ENCODE measurements around the gene CAPG. TPM values are rescaled to one million over a fixed set of nuclear protein-coding genes. Genes with fewer than 3 reads are reported as not detected.

The CAPG gene, protein sequence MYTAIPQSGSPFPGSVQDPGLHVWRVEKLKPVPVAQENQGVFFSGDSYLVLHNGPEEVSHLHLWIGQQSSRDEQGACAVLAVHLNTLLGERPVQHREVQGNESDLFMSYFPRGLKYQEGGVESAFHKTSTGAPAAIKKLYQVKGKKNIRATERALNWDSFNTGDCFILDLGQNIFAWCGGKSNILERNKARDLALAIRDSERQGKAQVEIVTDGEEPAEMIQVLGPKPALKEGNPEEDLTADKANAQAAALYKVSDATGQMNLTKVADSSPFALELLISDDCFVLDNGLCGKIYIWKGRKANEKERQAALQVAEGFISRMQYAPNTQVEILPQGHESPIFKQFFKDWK
- 10 to 100 TPM; 13.6 to 20.3 TPM for total RNA-seq
- long read RNA-seq, transcript CAPG-204 (10 exons, 1,151 nt) = major isoform, 5 of 11 reads
- long read RNA-seq, partial matches to known transcripts = 0 of 11 reads
- long read RNA-seq, other reads (novel, unspliced or antisense) = 2 of 11 reads

GRCh38 chr2:85409845-85410583, at the start of gene CAPG:
Gene CAPG, minus strand, starts transcription at chr2:85410366. Its CDS starts 8,221 bp downstream, at chr2:85402145.
- DNase-seq (peak; percentile 60), ATAC-seq (peak in 1 of 2 donors; percentile 45)
- intact Hi-C loops (cut with DNase I) = no loop called here

- intact Hi-C loops (cut with DNase I) = no loop called here
- DNase-seq (no peak), ATAC-seq (no peak)
Measured at GRCh38 chr2:85459771-85460170, 49.6 kb upstream of the CAPG start.

DNA sequence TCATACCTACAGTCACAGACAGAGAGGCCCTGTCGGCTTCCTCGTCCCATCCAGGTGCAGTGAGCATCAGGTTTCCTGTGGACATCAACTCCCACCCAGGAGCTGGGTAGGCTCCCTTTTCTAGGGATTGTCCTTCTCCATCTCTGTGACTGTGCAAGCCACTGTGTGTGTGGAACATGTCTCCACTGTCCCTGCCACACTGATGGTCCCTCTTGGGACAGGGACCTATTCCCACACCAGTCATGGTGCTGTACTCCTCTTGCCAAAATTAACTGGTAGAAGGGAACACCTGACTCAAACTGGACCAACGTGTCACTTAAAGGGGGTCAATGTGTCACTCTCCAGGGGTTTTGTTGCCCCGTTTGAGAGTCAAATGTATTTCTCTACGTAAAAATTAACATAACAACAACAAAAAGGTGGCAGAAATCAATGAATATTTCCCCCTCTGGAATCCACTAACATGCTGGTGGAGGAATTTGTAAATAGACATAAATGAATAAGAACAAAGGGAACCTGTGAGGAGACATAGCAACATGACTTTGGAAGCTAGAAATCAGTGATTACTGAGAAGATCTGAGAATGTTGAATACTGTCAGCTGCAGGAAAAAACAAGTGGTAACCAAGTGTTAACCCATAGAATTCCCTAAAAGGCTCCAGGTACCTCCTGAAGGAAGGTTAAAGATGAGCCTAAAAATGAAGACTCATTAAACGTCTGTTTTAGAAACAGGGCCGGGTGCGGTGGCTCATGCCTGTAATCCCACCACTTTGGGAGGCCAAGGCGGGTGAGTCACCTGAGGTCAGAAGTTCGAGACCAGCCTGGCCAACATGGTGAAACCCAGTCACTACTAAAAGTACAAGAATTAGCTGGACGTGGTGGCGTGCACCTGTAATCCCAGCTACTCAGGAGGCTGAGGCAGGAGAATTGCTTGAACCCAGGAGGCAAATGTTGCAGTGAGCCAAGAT, 48.7 kb upstream of the CAPG start:
- DNase-seq (no peak), ATAC-seq (no peak)
- intact Hi-C loops (cut with DNase I) = no loop called here

- intact Hi-C loops (cut with DNase I) = no loop called here
- peak; percentile 15 to 80 for ATAC-seq
- no peak for DNase-seq
Measured at GRCh38 chr2:85457877-85458316, 47.7 kb upstream of the CAPG start.

DNA sequence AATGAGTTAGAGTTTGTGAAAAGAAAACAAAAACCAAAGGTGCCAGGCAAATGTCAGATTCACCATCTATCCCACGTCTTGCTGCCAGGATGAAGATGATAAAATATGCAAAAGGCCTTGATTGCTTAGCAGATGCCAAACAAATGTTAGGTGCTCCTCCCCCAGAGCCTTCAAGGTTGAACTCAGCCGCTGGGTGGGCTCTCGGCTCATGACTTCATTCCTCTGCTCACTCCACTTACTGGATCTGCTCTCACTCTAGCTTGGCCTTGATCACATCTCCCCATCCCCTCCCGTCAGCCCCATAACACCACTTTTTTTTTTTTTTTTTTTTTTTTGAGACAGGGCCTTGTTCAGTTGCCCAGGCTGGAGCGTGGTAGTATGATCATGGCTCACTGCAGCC, 46.9 kb upstream of the CAPG start:
- DNase-seq (no peak), ATAC-seq (peak; percentile 44 to 67)
- intact Hi-C loops (cut with DNase I) = no loop called here

- no peak for DNase-seq
- intact Hi-C loops (cut with DNase I) = no loop called here
- ATAC-seq = no peak
Measured at GRCh38 chr2:85455552-85456090, 45.5 kb upstream of the CAPG start.

DNA sequence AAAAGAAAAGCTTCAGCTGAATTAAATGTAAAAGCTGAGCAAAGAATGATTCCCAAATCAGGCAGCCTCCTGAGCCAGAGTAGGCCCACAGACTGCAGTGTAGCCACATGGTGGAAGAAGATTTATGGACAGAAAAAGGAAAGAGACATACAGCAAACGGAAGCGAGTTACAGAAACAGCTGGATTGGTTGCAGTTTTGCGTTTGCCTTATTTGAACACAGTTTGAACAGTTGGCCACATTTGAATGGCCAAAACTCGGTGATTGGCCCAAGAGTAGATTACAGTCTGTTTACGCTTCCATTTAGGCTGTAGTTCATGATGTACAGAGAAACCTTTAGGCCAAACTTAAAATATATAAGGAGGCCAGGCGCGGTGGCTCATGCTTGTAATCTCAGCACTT, 43.4 kb upstream of the CAPG start:
- intact Hi-C loops (cut with DNase I) = no loop called here
- ATAC-seq = no peak

GRCh38 chr2:85452237-85452636, 42.1 kb upstream of the CAPG start:
- DNase-seq (no peak), ATAC-seq (no peak)
- intact Hi-C loops (cut with DNase I) = no loop called here

More for the DNA sequence above, 43.4 kb upstream of the CAPG start:
- DNase-seq = no peak

- DNase-seq = no peak
- ATAC-seq = no peak
- intact Hi-C loops (cut with DNase I) = no loop called here
Measured at GRCh38 chr2:85449214-85449588, 39.0 kb upstream of the CAPG start.

- intact Hi-C loops (cut with DNase I) = no loop called here
- DNase-seq (no peak), ATAC-seq (no peak)
Measured at GRCh38 chr2:85448461-85449213, 38.5 kb upstream of the CAPG start.

- no peak for ATAC-seq
- DNase-seq = no peak
- intact Hi-C loops (cut with DNase I) = no loop called here
Measured at GRCh38 chr2:85447222-85447585, 37.0 kb upstream of the CAPG start.

GRCh38 chr2:85446296-85447221, 36.4 kb upstream of the CAPG start:
- intact Hi-C loops (cut with DNase I) = no loop called here
- peak in 1 of 2 donors; percentile 4 for ATAC-seq

DNA sequence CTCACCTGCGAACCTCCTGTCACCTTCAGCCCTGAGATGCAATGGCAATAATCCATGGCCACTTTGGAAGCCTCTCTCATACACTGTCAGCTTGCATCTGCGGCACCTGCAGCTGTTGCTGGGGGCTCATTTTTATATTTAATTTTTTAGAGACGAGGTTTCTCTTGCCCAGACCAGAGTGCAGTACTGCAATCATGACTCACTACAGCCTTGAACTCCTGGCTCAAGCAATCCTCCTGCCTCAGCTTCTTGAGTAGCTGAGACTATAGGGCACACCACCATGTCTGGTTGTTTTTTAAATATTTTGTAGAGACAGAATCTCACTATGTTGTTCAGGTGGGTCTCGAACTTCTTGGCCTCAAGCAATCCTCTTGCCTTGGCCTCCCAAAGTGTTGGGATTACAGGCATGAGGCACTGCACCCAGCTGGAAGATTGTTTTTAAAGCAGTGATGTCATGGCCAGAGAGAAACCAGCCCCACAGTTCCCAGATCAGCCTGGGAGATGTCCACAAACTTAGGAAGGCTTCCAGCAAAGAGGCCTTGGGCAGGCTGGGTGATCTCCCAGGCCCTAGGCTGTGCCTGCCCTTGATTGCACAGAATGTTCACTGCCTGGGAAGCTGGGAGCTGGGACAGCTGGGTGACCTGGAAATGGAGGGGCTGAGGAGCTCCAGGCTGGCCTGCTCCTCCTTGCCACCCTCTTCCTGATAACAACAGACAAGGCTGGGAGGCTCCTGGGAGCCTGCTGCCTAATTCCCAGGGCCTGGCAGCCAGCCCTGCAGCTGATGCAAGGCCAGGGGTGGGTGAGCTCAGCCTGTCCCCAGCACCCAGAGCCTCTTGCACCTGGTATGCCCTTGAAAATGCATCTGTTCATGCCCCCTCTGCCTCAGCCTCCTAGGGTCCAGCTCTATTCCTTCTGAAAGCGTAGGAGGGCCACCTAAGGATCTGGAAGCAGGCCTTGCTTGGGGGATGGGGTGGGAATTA, 35.4 kb upstream of the CAPG start:
- intact Hi-C loops (cut with DNase I) = no loop called here
- DNase-seq = no peak

More at GRCh38 chr2:85446296-85447221, 36.4 kb upstream of the CAPG start:
- DNase-seq = no peak

DNA sequence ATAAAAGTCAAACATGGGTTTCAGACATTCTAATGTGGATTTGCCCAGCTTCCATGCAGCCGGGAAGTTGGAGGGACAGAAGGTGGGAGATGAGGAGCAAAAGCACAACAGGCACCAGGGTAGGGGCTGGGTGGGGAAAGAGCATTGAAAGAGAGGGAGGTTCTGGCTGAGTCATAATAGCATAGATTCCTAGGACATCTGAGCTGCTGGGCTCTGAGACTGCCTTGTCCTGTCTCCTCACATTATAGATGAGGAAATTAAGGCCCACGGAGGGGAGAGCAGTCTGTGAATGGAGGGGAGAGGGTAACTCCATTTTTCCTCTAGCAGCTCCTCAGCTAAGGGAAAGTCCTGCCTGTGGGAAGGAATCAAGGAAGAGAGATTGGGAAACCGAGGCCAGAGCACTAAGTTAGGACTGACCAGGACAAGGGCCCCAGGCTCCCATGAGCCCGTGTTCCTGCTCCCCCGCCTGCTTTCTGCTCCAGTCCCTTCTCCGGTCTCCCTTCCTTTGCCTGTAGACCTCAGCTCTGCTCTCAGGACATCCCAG, 34.5 kb upstream of the CAPG start:
- DNase-seq = no peak
- ATAC-seq = no peak
- intact Hi-C loops (cut with DNase I) = no loop called here

More for the DNA sequence above, 35.4 kb upstream of the CAPG start:
- ATAC-seq = peak; percentile 64 to 78

DNA sequence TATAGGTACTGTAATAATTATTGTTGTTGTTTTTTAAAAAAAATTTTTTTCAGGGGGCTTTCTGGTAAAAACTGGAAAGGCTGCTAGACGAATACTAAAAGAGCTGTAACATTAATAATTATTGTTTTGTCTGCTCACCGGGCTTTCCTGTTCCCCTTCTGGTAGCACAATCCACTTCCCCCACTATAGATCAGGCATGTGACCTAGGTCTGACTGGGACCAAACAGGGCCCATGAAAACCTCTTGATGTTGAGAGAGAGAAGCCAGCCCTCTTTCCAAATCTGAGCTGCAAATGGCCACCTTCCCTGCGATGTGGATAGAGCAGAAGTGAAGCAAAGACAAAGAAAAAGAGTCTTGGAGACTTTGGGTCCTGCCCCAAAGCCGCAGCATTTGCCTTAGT, 31.7 kb upstream of the CAPG start:
- ATAC-seq = no peak
- intact Hi-C loops (cut with DNase I) = no loop called here
- DNase-seq = peak; percentile 2

DNA sequence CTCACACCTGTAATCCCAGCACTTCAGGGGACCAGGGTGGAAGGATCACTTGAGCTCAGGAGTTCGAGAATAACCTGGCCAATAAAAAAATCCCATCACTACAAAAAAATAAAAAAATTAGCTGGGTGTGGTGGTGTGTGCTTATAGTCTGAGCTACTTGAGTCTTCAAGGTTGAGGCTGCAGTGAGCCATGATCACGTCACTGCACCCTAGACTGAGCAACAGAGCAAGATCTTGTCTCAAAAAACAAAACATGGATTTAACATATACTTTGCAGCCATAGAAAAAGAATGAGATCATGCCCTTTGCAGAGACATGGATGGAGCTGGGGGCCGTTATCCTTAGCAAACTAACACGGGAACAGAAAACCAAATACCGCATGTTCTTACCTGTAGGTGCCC, 30.6 kb upstream of the CAPG start:
- ATAC-seq (no peak), DNase-seq (no peak)
- intact Hi-C loops (cut with DNase I) = no loop called here

All from left cardiac atrium (tissue), 4 donors.